H1 (cell line): Measurements from ENCODE around the gene MTURN. TPM values are rescaled to one million over a fixed set of nuclear protein-coding genes. Genes with fewer than 3 reads are reported as not detected.

Source experiments
- CTCF ChIA-PET: fragments of 300-600 bp; sonication (Branson Sonifier 250); formaldehyde crosslinking; loops from one replicate; lab custom pipeline; 2021; ENCODE audit not compliant: partially characterized antibody; lab: Charles Lee
- POLR2A ChIA-PET: fragments of 300-600 bp; sonication (Branson Sonifier 250); formaldehyde crosslinking; loops from one replicate; lab custom pipeline; 2021; ENCODE audit warnings: inconsistent platforms; ENCODE audit not compliant: partially characterized antibody; lab: Charles Lee
- DNase-seq, 2 experiments: peaks; one replicate each; pipeline versions ENCODE4 v3.0.0 to v3.0.0-alpha.2; 2010 to 2022; ENCODE audit warnings: low spot score in 2 of 2, low read depth in 1 of 2, mixed read lengths in 1 of 2
- FAIRE-seq: peaks from 2 replicates; lab custom pipeline; 2011; peaks lifted over from hg19 to GRCh38; lab: Jason Lieb, UNC
- H2AFZ ChIP-seq: 2 replicates; pipeline ENCODE4 v1.8.1; 2012; ENCODE audit warnings: low read length, inconsistent platforms
- H2AK5ac ChIP-seq: 2 replicates; pipeline ENCODE4 v1.6.1; 2013; ENCODE audit warnings: low read depth, low read length
- H2BK120ac ChIP-seq: replicated peaks from 2 replicates; pipeline ENCODE3; 2013; ENCODE audit warnings: low read depth, low read length, inconsistent platforms
- H2BK12ac ChIP-seq: 2 replicates; pipeline ENCODE4 v1.6.1; 2013; ENCODE audit warnings: low read depth, low read length
- H2BK15ac ChIP-seq: 2 replicates; pipeline ENCODE4 v1.6.1; 2013; ENCODE audit warnings: low read length
- H2BK20ac ChIP-seq: 2 replicates; pipeline ENCODE4 v1.6.1; 2013; ENCODE audit warnings: low read length
- H2BK5ac ChIP-seq: 2 replicates; pipeline ENCODE4 v1.6.1; 2013; ENCODE audit warnings: low read depth, low read length
- H3K14ac ChIP-seq: 2 replicates; pipeline ENCODE4 v1.6.1; 2013; ENCODE audit warnings: inconsistent platforms; ENCODE audit not compliant: insufficient read length
- H3K18ac ChIP-seq: 2 replicates; pipeline ENCODE4 v1.6.1; 2013; ENCODE audit warnings: low read length; ENCODE audit errors: extremely low read depth
- H3K23ac ChIP-seq: 2 replicates; pipeline ENCODE4 v1.6.1; 2013; ENCODE audit warnings: inconsistent platforms; ENCODE audit not compliant: insufficient read length
- H3K23me2 ChIP-seq: 2 replicates; pipeline ENCODE4 v1.6.1; 2013; ENCODE audit warnings: low read depth, low read length
- H3K27ac ChIP-seq: 2 replicates; pipeline ENCODE4 v1.6.1; 2011; ENCODE audit warnings: low read depth, low read length, inconsistent platforms
- H3K27me3 ChIP-seq, 4 experiments: replicated peaks in 1 of 4; 1 replicate in 1 of 4; 2 replicates in 3 of 4; pipeline versions ENCODE4 v1.6.1 to v1.8.1; 2011 to 2013; ENCODE audit warnings: low read length in 3 of 4, mild to moderate bottlenecking in 3 of 4, inconsistent platforms in 2 of 4, mixed read lengths in 2 of 4, moderate library complexity in 1 of 4; ENCODE audit not compliant: control insufficient read depth in 3 of 4, insufficient read depth in 3 of 4; ENCODE audit errors: extremely low read depth in 1 of 4
- H3K36me3 ChIP-seq, 4 experiments: 2 replicates each; pipeline versions ENCODE4 v1.6.1 to v1.8.1; 2011 to 2013; ENCODE audit warnings: mild to moderate bottlenecking in 4 of 4, low read length in 3 of 4, moderate library complexity in 2 of 4, control low read depth in 1 of 4, inconsistent platforms in 1 of 4; ENCODE audit not compliant: insufficient read depth in 4 of 4, control insufficient read depth in 2 of 4
- H3K4ac ChIP-seq: replicated peaks from 2 replicates; pipeline ENCODE3; 2013; ENCODE audit warnings: low read length, low read depth, mixed read lengths, inconsistent platforms; ENCODE audit not compliant: insufficient read length
- H3K4me1 ChIP-seq, 4 experiments: replicated peaks in 1 of 4; 1 replicate in 1 of 4; 2 replicates in 3 of 4; pipeline versions ENCODE4 v1.6.1 to v1.8.1; 2011 to 2013; ENCODE audit warnings: low read length in 3 of 4, inconsistent platforms in 2 of 4, mixed read lengths in 1 of 4; ENCODE audit not compliant: insufficient read depth in 4 of 4, control insufficient read depth in 3 of 4
- H3K4me2 ChIP-seq, 2 experiments: 2 replicates each; pipeline versions ENCODE4 v1.6.1 to v1.8.1; 2011 to 2013; ENCODE audit warnings: low read depth in 2 of 2, low read length in 2 of 2, control low read depth in 1 of 2, inconsistent platforms in 1 of 2, mild to moderate bottlenecking in 1 of 2; ENCODE audit not compliant: insufficient read depth in 1 of 2
- H3K4me3 ChIP-seq, 4 experiments: fragments of 200-600, 300-600 bp in 1 of 4; sonication (generic), shearing (Covaris generic), sonication (Bioruptor Twin) in 1 of 4; 2 replicates each; pipeline versions ENCODE4 v1.5.1 to v1.8.1; 2011 to 2016; ENCODE audit warnings: low read length in 4 of 4, low read depth in 3 of 4, control low read depth in 2 of 4, inconsistent platforms in 2 of 4, mild to moderate bottlenecking in 2 of 4, mixed read lengths in 1 of 4, moderate library complexity in 1 of 4; ENCODE audit not compliant: insufficient read depth in 2 of 4; ENCODE audit errors: extremely low read depth in 1 of 4
- H3K56ac ChIP-seq: replicated peaks from 2 replicates; pipeline ENCODE3; 2013; ENCODE audit warnings: low read depth, mild to moderate bottlenecking, mixed read lengths, low read length, inconsistent platforms; ENCODE audit not compliant: insufficient read length
- H3K79me1 ChIP-seq: 2 replicates; pipeline ENCODE4 v1.6.1; 2013; ENCODE audit warnings: low read depth, low read length, control low read depth
- H3K79me2 ChIP-seq, 2 experiments: 2 replicates each; pipeline versions ENCODE4 v1.6.1 to v1.8.1; 2012 to 2013; ENCODE audit warnings: low read length in 2 of 2, mild to moderate bottlenecking in 2 of 2, inconsistent platforms in 1 of 2; ENCODE audit not compliant: insufficient read depth in 2 of 2, control insufficient read depth in 1 of 2
- H3K9ac ChIP-seq, 4 experiments: replicated peaks in 1 of 4; 1 replicate in 1 of 4; 2 replicates in 3 of 4; pipeline versions ENCODE4 v1.6.1 to v1.8.1; 2011 to 2013; ENCODE audit warnings: low read depth in 3 of 4, low read length in 3 of 4, control low read depth in 2 of 4, mild to moderate bottlenecking in 2 of 4, moderate library complexity in 2 of 4, inconsistent platforms in 1 of 4; ENCODE audit errors: extremely low read depth in 1 of 4
- H3K9me3 ChIP-seq, 2 experiments: 2 replicates each; pipeline versions ENCODE4 v1.6.1 to v1.8.1; 2012 to 2013; ENCODE audit warnings: mild to moderate bottlenecking in 2 of 2, moderate library complexity in 2 of 2, control low read depth in 1 of 2, inconsistent platforms in 1 of 2, low read depth in 1 of 2, low read length in 1 of 2, mixed read lengths in 1 of 2; ENCODE audit not compliant: insufficient read depth in 2 of 2
- H4K20me1 ChIP-seq, 2 experiments: replicated peaks in 1 of 2; 2 replicates each; pipeline versions ENCODE3 to v1.8.1; 2011 to 2013; ENCODE audit warnings: inconsistent platforms in 2 of 2, low read length in 2 of 2, mild to moderate bottlenecking in 1 of 2; ENCODE audit not compliant: insufficient read depth in 2 of 2, control insufficient read depth in 1 of 2
- H4K5ac ChIP-seq: 2 replicates; pipeline ENCODE4 v1.6.1; 2013; ENCODE audit warnings: low read length, low read depth, mixed read lengths, inconsistent platforms; ENCODE audit not compliant: insufficient read length
- H4K8ac ChIP-seq: 2 replicates; pipeline ENCODE4 v1.8.0; 2013; ENCODE audit warnings: mild to moderate bottlenecking, moderate library complexity, low read length, inconsistent platforms; ENCODE audit not compliant: insufficient read depth; ENCODE audit errors: extremely low read depth
- H4K91ac ChIP-seq: replicated peaks from 2 replicates; pipeline ENCODE3; 2013; ENCODE audit warnings: low read length, mixed read lengths, inconsistent platforms; ENCODE audit not compliant: insufficient read length
- BCL11A ChIP-seq, 2 experiments: IDR thresholded peaks; one replicate each; pipeline ENCODE4 v1.6.1; 2011; ENCODE audit warnings: low read depth in 2 of 2, low read length in 2 of 2, mild to moderate bottlenecking in 2 of 2
- HDAC2 ChIP-seq, 2 experiments: fragments of 300-600 bp in 1 of 2; sonication (generic) in 1 of 2; IDR thresholded peaks; 2 replicates each; pipeline ENCODE4 v1.6.1; 2011 to 2012; ENCODE audit warnings: low read depth in 2 of 2, low read length in 2 of 2, mild to moderate bottlenecking in 2 of 2, moderate library complexity in 2 of 2, borderline replicate concordance in 1 of 2, inconsistent platforms in 1 of 2
- POU5F1 ChIP-seq: IDR thresholded peaks from 2 replicates; pipeline ENCODE4 v1.6.1; 2011; ENCODE audit warnings: low read depth, mild to moderate bottlenecking, low read length, moderate library complexity
- SIN3A ChIP-seq, 2 experiments: IDR thresholded peaks in 1 of 2; conservative IDR thresholded peaks in 1 of 2; 2 replicates each; pipeline ENCODE4 v1.6.1; 2011 to 2012; ENCODE audit warnings: low read length in 2 of 2, improper control_type of control experiment in 1 of 2, low read depth in 1 of 2, mild to moderate bottlenecking in 1 of 2
- SIX5 ChIP-seq: IDR thresholded peaks from 2 replicates; pipeline ENCODE4 v1.6.1; 2011; ENCODE audit warnings: mild to moderate bottlenecking, low read depth, low read length
- SP1 ChIP-seq: IDR thresholded peaks from 2 replicates; pipeline ENCODE4 v1.6.1; 2011; ENCODE audit warnings: low read depth, low read length
- WGBS, 2 experiments: shearing (Covaris generic) in 1 of 2; methylation state at CpG; one replicate each; pipeline versions ENCODE4 v1.1.6 to v1.1.7; 2013 to 2015; ENCODE audit warnings: low lambda C conversion rate in 2 of 2, mixed read lengths in 2 of 2, inconsistent platforms in 1 of 2, low coverage in 1 of 2, missing lambda C conversion rate in 1 of 2; ENCODE audit not compliant: insufficient replicate concordance in 2 of 2, insufficient coverage in 1 of 2, insufficient read length in 1 of 2; ENCODE audit errors: extremely low coverage in 1 of 2, missing lambda C conversion rate in 1 of 2; 5-methylcytosine and 5-hydroxymethylcytosine counted together
- polyA plus RNA-seq, 7 experiments: library from polyadenylated mRNA; depleted of rRNA in 3 of 7; stranded (reverse) in 5 of 7; unstranded in 2 of 7; fragments of >200 nt in 5 of 7; fragments of 200-250 nt in 2 of 7; gene quantifications; 1 replicate in 5 of 7; 2 replicates in 1 of 7; 4 replicates in 1 of 7; pipeline versions ENCODE4 v1.2.1 to v1.2.3, GENCODE V29; 2011 to 2013; ENCODE audit warnings: missing spikeins in 2 of 7, mixed read lengths in 2 of 7
- total RNA-seq: library from RNA; stranded (reverse); fragmentation: NEBNext Ultra II Directional; extraction: Animal tissue kit (Norgen Biotek cat#: 25700); gene quantifications from 2 replicates; pipeline ENCODE4 v1.2.1, GENCODE V29; 2021
- TF ChIP-seq, protein P1 (sequence below), 3 experiments: IDR thresholded peaks; 1 replicate in 2 of 3; 2 replicates in 1 of 3; pipeline versions ENCODE4 v1.5.1 to v1.6.1; 2011; ENCODE audit warnings: low read length in 3 of 3, mild to moderate bottlenecking in 3 of 3, inconsistent platforms in 2 of 3, low read depth in 1 of 3, moderate library complexity in 1 of 3; ENCODE audit not compliant: insufficient read depth in 1 of 3; ENCODE audit errors: control extremely low read depth in 1 of 3

Gene MTURN
- total and polyA plus RNA-seq, 2 of the 8 experiments (the other 6 are each of a cell fraction or from before 2014, with no cell fraction given) = 2.6 to 5.8 TPM

DNA sequence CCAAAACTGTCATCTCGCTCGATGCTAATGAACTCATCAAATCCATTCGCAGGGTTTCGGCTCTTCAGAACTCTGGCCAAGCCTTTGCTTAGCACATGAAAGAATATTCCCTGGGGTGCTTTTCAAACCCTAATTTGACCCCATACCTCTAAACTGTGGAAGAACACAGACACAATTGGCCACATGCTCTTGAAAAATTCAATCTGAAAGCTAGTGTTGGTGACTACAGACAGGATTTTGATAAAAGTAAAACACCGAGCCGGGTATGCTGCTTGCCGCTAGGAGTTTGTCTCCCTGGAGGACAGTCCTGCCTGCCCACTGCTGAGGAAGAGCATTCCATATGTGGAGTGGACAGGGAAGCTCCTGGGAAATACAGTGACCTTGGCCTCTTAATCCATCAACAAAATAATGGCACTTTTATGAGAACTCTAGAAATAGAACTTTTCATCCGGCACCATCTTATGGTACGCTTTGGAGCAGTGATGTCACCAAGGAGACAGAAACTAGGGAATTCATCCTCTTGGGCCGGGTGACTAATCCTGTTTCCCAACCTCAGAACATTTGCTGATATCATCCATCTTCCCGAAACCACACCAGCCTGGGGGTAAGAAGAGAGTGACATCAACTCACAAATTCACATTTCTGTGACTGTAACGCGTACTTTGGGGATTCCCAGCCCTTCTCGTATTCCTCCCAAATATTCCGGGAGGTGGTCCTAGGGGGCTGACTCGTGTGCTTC is 34.2 kb downstream of the MTURN start:
- H3K4ac ChIP-seq = no peak overlapping the region
- no peak overlapping the region for H3K14ac ChIP-seq
- H2AFZ ChIP-seq = no peak overlapping the region
- peaks cover 0 to 2% of the 10 kb centered on the region in 2 experiments for H4K20me1 ChIP-seq
- peak overlapping the region; percentile 26 for H4K91ac ChIP-seq
- ChIA-PET CTCF (interaction anchor here (0.8 to 4.8 kb wide), 8 partner anchors 8 to 396 kb away, joined by 3 to 22 read pairs (median 5); no protein-coding TSS in a partner anchor), POLR2A (interaction anchor here (0.9 to 1.4 kb wide), 3 partner anchors 10 to 57 kb away, joined by 3 read pairs; no protein-coding TSS in a partner anchor)
- no peaks in the 10 kb centered on the region; the same call in 1 of the 2 replicates for H3K23me2 ChIP-seq
- H3K27me3 ChIP-seq = peaks cover 0 to 12% (median 7%) of the 10 kb centered on the region in 4 experiments; a peak in 5 of 7 replicates
- H2AK5ac ChIP-seq = 0 out of 2 replicates have a peak overlapping the region, but pooled peaks have one; percentile 46
- H3K18ac ChIP-seq = peak overlapping the region; percentile 19; the same call in 1 of the 2 replicates
- H2BK20ac ChIP-seq = peak overlapping the region; percentile 94; the same call in 1 of the 2 replicates
- no peak overlapping the region for H2BK15ac ChIP-seq
- WGBS, 2 experiments = 51% methylated on average over 16 of the region's 16 CpGs; no CpG with 5 or more reads in 1 of the 2 experiments
- H2BK12ac ChIP-seq = peak overlapping the region; percentile 80; the same call in 1 of the 2 replicates
- no peaks in the 10 kb centered on the region for H3K79me1 ChIP-seq
- no peak overlapping the region for H3K9ac ChIP-seq
- H3K4me3 ChIP-seq = peak overlapping the region in 1 of 4 experiments; percentile 36; a peak in 4 of 8 replicates
- no peaks in the 10 kb centered on the region for H3K9me3 ChIP-seq
- no peaks in the 10 kb centered on the region for H3K79me2 ChIP-seq
- H2BK5ac ChIP-seq = peak overlapping the region; percentile 46; the same call in 1 of the 2 replicates
- peak in 1 of 2 experiments; percentile 44 for DNase-seq
- H2BK120ac ChIP-seq = no peak overlapping the region
- H3K27ac ChIP-seq = no peak overlapping the region
- H4K5ac ChIP-seq = no peak overlapping the region
- no peaks in the 10 kb centered on the region for H3K36me3 ChIP-seq
- FAIRE-seq = peak; percentile 98
- no peak overlapping the region for H4K8ac ChIP-seq
- peak overlapping the region; percentile 53 to 58 for H3K4me2 ChIP-seq
- peaks cover 8 to 25% (median 20%) of the 10 kb centered on the region in 4 experiments for H3K4me1 ChIP-seq
- no peak overlapping the region for H3K23ac ChIP-seq
- no peak overlapping the region for H3K56ac ChIP-seq
- TF ChIP-seq SIX5 (no peak), POU5F1 (0 out of 2 replicates have a peak, but pooled peaks have one; percentile 15), HDAC2 (IDR thresholded peaks at IDR 0.05; ENCODE audit: borderline replicate concordance in 1 of 2, low read depth in 2 of 2, low read length in 2 of 2) (peak in 1 of 2 experiments; percentile 84; a peak in 1 of 4 replicates), SIN3A (conservative IDR thresholded peaks at IDR 0.05 in 1 of 2, IDR thresholded peaks at IDR 0.05 in 1 of 2; ENCODE audit: low read depth in 1 of 2, low read length in 2 of 2) (peak in 1 of 2 experiments; percentile 50; a peak in 1 of 4 replicates), BCL11A (IDR thresholded peaks at IDR 0.05; ENCODE audit: low read depth in 2 of 2, low read length in 2 of 2) (no peak), SP1 (0 out of 2 replicates have a peak, but pooled peaks have one; percentile 32)
- TF ChIP-seq, protein P1, sequence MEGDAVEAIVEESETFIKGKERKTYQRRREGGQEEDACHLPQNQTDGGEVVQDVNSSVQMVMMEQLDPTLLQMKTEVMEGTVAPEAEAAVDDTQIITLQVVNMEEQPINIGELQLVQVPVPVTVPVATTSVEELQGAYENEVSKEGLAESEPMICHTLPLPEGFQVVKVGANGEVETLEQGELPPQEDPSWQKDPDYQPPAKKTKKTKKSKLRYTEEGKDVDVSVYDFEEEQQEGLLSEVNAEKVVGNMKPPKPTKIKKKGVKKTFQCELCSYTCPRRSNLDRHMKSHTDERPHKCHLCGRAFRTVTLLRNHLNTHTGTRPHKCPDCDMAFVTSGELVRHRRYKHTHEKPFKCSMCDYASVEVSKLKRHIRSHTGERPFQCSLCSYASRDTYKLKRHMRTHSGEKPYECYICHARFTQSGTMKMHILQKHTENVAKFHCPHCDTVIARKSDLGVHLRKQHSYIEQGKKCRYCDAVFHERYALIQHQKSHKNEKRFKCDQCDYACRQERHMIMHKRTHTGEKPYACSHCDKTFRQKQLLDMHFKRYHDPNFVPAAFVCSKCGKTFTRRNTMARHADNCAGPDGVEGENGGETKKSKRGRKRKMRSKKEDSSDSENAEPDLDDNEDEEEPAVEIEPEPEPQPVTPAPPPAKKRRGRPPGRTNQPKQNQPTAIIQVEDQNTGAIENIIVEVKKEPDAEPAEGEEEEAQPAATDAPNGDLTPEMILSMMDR (IDR thresholded peaks at IDR 0.05; ENCODE audit: control extremely low read depth in 1 of 3, insufficient read depth in 1 of 3, low read depth in 1 of 3, low read length in 3 of 3) = peak in 1 of 3 experiments; percentile 13; a peak in 1 of 4 replicates
